Ishikawa (cell line): ENCODE results near the gene ALKBH5.

Source experiments
- CEBPB ChIP-seq: IDR thresholded peaks from 2 replicates; pipeline ENCODE4 v1.6.1; 2012
- REST ChIP-seq: IDR thresholded peaks from 2 replicates; pipeline ENCODE4 v1.6.1; 2012; ENCODE audit warnings: low read depth, mild to moderate bottlenecking

GRCh38 chr17:18195246-18195645 is 11.6 kb downstream of the ALKBH5 start:
- no peak for TF ChIP-seq CEBPB
- TF ChIP-seq REST: no peak
